GM18867 (cell line): ENCODE data around the gene GBP1.
"Not testable (repeated sequence)": the region's sequence is repeated elsewhere in the genome, so short reads cannot be mapped to it uniquely, and the experiment has no call there.

ENCODE experiments used
- ATAC-seq: cut with Tn5 transposase; IDR thresholded peaks from one replicate; pipeline ENCODE4 v1.9.1; 2021; ENCODE audit warnings: mild to moderate bottlenecking, moderate library complexity; ENCODE audit not compliant: unreplicated experiment

The GBP1 gene

GRCh38 chr1:89022167-89022959, 42.6 kb downstream of the GBP1 start, which contains the start of gene GBP3:
Gene GBP3 (minus strand): TSS chr1:89022866. CDS start chr1:89020721, 2,145 bp downstream.
- peak; percentile 87 for ATAC-seq

DNA sequence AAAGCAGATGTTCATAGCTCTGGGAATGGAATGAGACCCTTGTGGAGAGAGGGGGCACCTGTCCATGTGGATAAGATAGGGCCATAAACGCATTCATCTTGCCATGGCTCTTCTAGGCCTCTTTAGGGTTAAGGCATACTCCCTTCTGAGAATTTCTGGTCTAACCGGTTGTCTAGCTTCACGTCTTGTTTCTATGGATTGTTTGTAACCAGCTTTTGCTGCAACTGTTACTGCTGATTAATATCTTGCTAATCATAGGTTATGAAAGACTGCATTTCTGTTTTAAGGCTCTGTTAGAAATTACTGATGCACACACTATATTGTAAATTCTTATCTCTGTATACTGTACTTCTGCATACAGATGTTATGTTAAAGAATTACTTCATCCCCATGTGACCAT, 46.7 kb downstream of the GBP1 start:
- not testable (repeated sequence) for ATAC-seq

DNA sequence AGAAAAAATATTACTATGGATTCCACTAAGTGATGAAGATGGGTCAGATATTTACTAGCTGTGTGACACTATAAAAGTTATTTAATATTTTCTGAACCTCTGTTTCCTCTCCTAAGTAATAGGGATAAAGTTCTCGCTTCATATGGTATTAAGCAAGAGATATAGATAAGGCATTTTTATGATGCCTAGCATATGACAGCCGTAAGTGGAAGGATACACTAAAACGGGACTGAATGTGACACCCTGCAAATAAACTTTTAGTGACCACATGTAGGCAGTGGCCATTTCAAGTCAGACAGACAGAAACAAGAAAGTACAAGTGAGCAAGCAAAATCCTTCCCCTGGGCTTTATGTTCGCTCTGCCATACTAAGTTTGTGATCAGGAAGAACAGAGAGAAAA, 56.5 kb downstream of the GBP1 start:
- no peak for ATAC-seq

DNA sequence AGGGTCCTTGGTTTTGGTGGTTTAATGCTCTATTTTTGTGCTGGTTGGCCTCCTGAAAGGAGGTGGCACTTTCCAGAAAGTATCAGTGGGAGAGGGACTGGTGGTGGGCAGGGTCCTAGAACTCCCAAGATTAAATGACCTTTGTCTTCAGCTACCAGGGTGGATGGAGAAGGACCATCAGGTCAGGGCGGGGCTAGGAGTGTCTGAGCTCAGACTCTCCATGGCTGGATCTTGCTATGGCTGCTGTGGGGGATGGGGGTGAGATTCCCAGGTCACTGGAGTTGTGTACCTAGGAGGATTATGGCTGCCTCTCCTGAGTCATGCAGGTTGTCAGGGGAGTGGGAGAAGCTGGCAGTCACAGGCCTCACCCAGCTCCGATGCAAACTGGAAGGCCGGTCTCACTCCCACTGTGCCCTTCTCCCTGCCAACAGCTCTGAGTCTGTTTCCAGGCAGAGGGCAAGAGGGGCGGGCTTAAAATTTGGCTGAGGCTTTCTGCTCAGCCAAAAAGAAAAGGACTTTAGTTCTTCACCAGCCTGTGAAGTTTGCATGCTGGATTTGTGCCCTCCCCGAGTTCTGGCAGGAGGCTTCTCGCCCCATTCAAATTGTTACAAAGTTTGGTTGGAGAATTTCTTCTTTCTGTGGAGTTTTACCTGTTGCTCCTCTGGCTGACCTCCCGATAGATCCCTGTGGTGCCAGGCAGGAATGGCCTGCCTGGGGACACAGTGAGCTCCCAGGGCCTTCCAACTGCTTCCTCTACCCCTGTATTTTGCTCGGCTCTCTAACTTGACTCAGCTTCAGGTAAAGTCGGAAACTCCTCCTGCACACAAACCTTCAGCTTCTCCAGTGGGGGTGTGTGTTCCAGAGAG, 59.5 kb downstream of the GBP1 start:
- ATAC-seq: no peak
